ENCODE data around the gene SEC23B. TPM values are rescaled to one million over a fixed set of nuclear protein-coding genes. Genes with fewer than 3 reads are reported as not detected.
"Not testable (repeated sequence)": the region's sequence is repeated elsewhere in the genome, so short reads cannot be mapped to it uniquely, and the experiment has no call there.

Gene SEC23B
- total RNA-seq, 1 experiment from 2014 or later, result 85.8 TPM

- H3K9me3 ChIP-seq (ENCODE audit: control insufficient read depth in 1 of 2, insufficient read depth in 1 of 2, low read depth in 1 of 2, low read length in 2 of 2); CTCF ChIA-PET; POLR2A ChIA-PET; H3K9me2 ChIP-seq (ENCODE audit: insufficient read depth); H3K36me3 ChIP-seq (ENCODE audit: control insufficient read depth in 1 of 2, insufficient read depth in 2 of 2, low read length in 2 of 2); H3K9ac ChIP-seq (ENCODE audit: low read length); RAD21 ChIA-PET (ENCODE audit: low non-redundant PET in 1 of 2, low total read pairs in 2 of 2, uncharacterized antibody in 2 of 2, unreplicated experiment in 2 of 2); H3K27ac ChIP-seq (ENCODE audit: low read depth, low read length); BruUV-seq (replicated peaks); DNase-seq (ENCODE audit: low read depth, low spot score); H3K4me3 ChIP-seq (replicated peaks in 1 of 2; ENCODE audit: low read depth in 1 of 2, low read length in 2 of 2); ATAC-seq; H3K4me1 ChIP-seq (ENCODE audit: control insufficient read depth in 1 of 2, insufficient read depth in 2 of 2, low read length in 2 of 2); H3K79me2 ChIP-seq (ENCODE audit: insufficient read depth, low read length); H3K4me2 ChIP-seq (ENCODE audit: low read length); H4K20me1 ChIP-seq (ENCODE audit: insufficient read depth); H3K27me3 ChIP-seq (ENCODE audit: insufficient read depth, low read length); intact Hi-C loops (cut with micrococcal nuclease); H2AFZ ChIP-seq (ENCODE audit: low read depth, low read length, poor library complexity, severe bottlenecking): not testable (repeated sequence)
Measured at GRCh38 chr20:18501672-18502071, 6.1 kb upstream of the SEC23B start.

DNA sequence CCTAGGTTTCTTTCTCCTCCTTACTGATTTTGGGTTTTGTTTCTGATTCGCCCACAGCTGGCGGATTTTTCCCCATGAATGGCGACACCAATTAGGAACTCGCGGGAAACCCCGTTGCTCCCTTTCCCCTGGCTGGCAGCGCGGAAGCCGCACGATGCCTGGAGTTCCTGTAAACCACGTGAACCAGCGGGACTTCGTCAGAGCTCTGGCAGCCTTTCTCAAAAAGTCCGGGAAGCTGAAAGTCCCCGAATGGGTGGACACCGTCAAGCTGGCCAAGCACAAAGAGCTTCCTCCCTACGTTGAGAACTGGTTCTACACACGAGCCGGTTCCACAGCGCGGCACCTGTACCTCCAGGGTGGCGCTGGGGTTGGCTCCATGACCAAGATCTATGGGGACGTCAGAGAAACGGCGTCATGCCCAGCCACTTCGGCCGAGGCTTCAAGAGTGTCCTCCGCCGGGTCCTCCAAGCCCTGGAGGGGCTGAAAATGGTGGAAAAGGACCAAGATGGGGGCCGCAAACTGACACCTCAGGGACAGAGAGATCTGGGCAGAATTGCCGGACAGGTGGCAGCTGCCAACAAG, 3.2 kb upstream of the SEC23B start:
- POLR2A ChIA-PET, result no interaction called here
- no peak for ATAC-seq
- CTCF ChIA-PET, result no interaction called here

More for the DNA sequence above, 3.2 kb upstream of the SEC23B start:
- intact Hi-C loops (cut with micrococcal nuclease), result loop anchor here (5.0 kb wide), 2 partner anchors 63 to 83 kb away; partner anchors contain the start of genes DTD1 and SMIM26
- RAD21 ChIA-PET (ENCODE audit: low non-redundant PET in 1 of 2, low total read pairs in 2 of 2, uncharacterized antibody in 2 of 2, unreplicated experiment in 2 of 2), result no interaction called here
- no peaks in the 10 kb centered on the region for H3K9me2 ChIP-seq (ENCODE audit: insufficient read depth)
- no TSS peak for BruUV-seq (replicated peaks)
- no peak for DNase-seq (ENCODE audit: low read depth, low spot score)
- peaks cover 5 to 17% of the 10 kb centered on the region in 2 experiments; a peak in 3 of 4 replicates for H3K4me1 ChIP-seq (ENCODE audit: control insufficient read depth in 1 of 2, insufficient read depth in 2 of 2, low read length in 2 of 2)
- H2AFZ ChIP-seq (ENCODE audit: low read depth, low read length, poor library complexity, severe bottlenecking), result no peak overlapping the region
- no peaks in the 10 kb centered on the region for H3K9me3 ChIP-seq (ENCODE audit: control insufficient read depth in 1 of 2, insufficient read depth in 1 of 2, low read depth in 1 of 2, low read length in 2 of 2)
- H4K20me1 ChIP-seq (ENCODE audit: insufficient read depth), result no peaks in the 10 kb centered on the region
- H3K9ac ChIP-seq (ENCODE audit: low read length), result no peak overlapping the region
- TF ChIP-seq MAX (IDR thresholded peaks at IDR 0.05), result no peak
- TF ChIP-seq POLR2A (IDR thresholded peaks at IDR 0.05; ENCODE audit: borderline replicate concordance, extremely low read depth, insufficient read depth, insufficient read length), result no peak
- TF ChIP-seq, protein P1, sequence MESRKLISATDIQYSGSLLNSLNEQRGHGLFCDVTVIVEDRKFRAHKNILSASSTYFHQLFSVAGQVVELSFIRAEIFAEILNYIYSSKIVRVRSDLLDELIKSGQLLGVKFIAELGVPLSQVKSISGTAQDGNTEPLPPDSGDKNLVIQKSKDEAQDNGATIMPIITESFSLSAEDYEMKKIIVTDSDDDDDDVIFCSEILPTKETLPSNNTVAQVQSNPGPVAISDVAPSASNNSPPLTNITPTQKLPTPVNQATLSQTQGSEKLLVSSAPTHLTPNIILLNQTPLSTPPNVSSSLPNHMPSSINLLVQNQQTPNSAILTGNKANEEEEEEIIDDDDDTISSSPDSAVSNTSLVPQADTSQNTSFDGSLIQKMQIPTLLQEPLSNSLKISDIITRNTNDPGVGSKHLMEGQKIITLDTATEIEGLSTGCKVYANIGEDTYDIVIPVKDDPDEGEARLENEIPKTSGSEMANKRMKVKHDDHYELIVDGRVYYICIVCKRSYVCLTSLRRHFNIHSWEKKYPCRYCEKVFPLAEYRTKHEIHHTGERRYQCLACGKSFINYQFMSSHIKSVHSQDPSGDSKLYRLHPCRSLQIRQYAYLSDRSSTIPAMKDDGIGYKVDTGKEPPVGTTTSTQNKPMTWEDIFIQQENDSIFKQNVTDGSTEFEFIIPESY (IDR thresholded peaks at IDR 0.05; ENCODE audit: extremely low read depth, insufficient replicate concordance, low read length), result no peak
- no peak for TF ChIP-seq RAD21 (IDR thresholded peaks at IDR 0.05; ENCODE audit: low read depth)
- TF ChIP-seq CEBPB (IDR thresholded peaks at IDR 0.05; ENCODE audit: low read depth), result no peak
- TF ChIP-seq, protein P2, sequence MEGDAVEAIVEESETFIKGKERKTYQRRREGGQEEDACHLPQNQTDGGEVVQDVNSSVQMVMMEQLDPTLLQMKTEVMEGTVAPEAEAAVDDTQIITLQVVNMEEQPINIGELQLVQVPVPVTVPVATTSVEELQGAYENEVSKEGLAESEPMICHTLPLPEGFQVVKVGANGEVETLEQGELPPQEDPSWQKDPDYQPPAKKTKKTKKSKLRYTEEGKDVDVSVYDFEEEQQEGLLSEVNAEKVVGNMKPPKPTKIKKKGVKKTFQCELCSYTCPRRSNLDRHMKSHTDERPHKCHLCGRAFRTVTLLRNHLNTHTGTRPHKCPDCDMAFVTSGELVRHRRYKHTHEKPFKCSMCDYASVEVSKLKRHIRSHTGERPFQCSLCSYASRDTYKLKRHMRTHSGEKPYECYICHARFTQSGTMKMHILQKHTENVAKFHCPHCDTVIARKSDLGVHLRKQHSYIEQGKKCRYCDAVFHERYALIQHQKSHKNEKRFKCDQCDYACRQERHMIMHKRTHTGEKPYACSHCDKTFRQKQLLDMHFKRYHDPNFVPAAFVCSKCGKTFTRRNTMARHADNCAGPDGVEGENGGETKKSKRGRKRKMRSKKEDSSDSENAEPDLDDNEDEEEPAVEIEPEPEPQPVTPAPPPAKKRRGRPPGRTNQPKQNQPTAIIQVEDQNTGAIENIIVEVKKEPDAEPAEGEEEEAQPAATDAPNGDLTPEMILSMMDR (IDR thresholded peaks at IDR 0.05 in 2 of 3, conservative IDR thresholded peaks at IDR 0.05 in 1 of 3; ENCODE audit: borderline replicate concordance in 1 of 3, insufficient read depth in 1 of 3, low read depth in 2 of 3, low read length in 2 of 3), result no peak
- no peak for TF ChIP-seq ELF1 (IDR thresholded peaks at IDR 0.05; ENCODE audit: borderline replicate concordance, low read depth)
- TF ChIP-seq EZH2 (IDR thresholded peaks at IDR 0.05), result no peak
- no peak for TF ChIP-seq ZFX (IDR thresholded peaks at IDR 0.05)
- no peak for TF ChIP-seq SIN3A (IDR thresholded peaks at IDR 0.05; ENCODE audit: low read depth)
- TF ChIP-seq SP1 (IDR thresholded peaks at IDR 0.05; ENCODE audit: low read depth), result no peak
- H3K27ac ChIP-seq (ENCODE audit: low read depth, low read length), result no peak overlapping the region
- H3K4me3 ChIP-seq (replicated peaks in 1 of 2; ENCODE audit: low read depth in 1 of 2, low read length in 2 of 2), result no peak overlapping the region
- no peaks in the 10 kb centered on the region for H3K27me3 ChIP-seq (ENCODE audit: insufficient read depth, low read length)
- peaks cover 19% of the 10 kb centered on the region for H3K79me2 ChIP-seq (ENCODE audit: insufficient read depth, low read length)
- no peak overlapping the region for H3K4me2 ChIP-seq (ENCODE audit: low read length)
- no peaks in the 10 kb centered on the region for H3K36me3 ChIP-seq (ENCODE audit: control insufficient read depth in 1 of 2, insufficient read depth in 2 of 2, low read length in 2 of 2)
